ENCODE measurements around the gene SMIM22. TPM values are rescaled to one million over a fixed set of nuclear protein-coding genes. Genes with fewer than 3 reads are reported as not detected.

Gene SMIM22
- polyA plus RNA-seq, 1 experiment: not detected

GRCh38 chr16:4785758-4786433 lies 9.3 kb upstream of the SMIM22 start:
- ChIA-PET CTCF (interaction anchor here (0.6 kb wide), 1 partner anchor 14 kb away, joined by 4 read pairs; no protein-coding TSS in a partner anchor), POLR2A (no interaction called here)
- no peak for DNase-seq (ENCODE audit: low read depth)
- Histone ChIP-seq H3K4me3 (ENCODE audit: low read depth, low read length) (no peak overlapping the region), H3K27me3 (ENCODE audit: control insufficient read depth, insufficient read depth, low read length) (no peaks in the 10 kb centered on the region), H3K36me3 (ENCODE audit: control insufficient read depth, insufficient read depth, low read length) (no peaks in the 10 kb centered on the region)
- TF ChIP-seq CTCF (IDR thresholded peaks at IDR 0.05; ENCODE audit: insufficient read depth, low read depth, low read length): no peak

GRCh38 chr16:4787068-4787467 lies 8.1 kb upstream of the SMIM22 start:
- no peak for DNase-seq (ENCODE audit: low read depth)
- no peaks in the 10 kb centered on the region for H3K27me3 ChIP-seq (ENCODE audit: control insufficient read depth, insufficient read depth, low read length)
- H3K36me3 ChIP-seq (ENCODE audit: control insufficient read depth, insufficient read depth, low read length): no peaks in the 10 kb centered on the region
- ChIA-PET POLR2A (no interaction called here), CTCF (no interaction called here)
- no peak for TF ChIP-seq CTCF (IDR thresholded peaks at IDR 0.05; ENCODE audit: insufficient read depth, low read depth, low read length)
- H3K4me3 ChIP-seq (ENCODE audit: low read depth, low read length): no peak overlapping the region

GRCh38 chr16:4787627-4788482 lies 7.3 kb upstream of the SMIM22 start, which contains the start of gene SEPTIN12:
SEPTIN12 (minus strand) TSS chr16:4788345; CDS start chr16:4787645, 700 bp downstream.
- no peak for DNase-seq (ENCODE audit: low read depth)
- Histone ChIP-seq H3K36me3 (ENCODE audit: control insufficient read depth, insufficient read depth, low read length) (no peaks in the 10 kb centered on the region), H3K27me3 (ENCODE audit: control insufficient read depth, insufficient read depth, low read length) (no peaks in the 10 kb centered on the region), H3K4me3 (ENCODE audit: low read depth, low read length) (no peak within 1 kb of the TSS)
- ChIA-PET POLR2A (no interaction called here), CTCF (no interaction called here)
- no peak for TF ChIP-seq CTCF (IDR thresholded peaks at IDR 0.05; ENCODE audit: insufficient read depth, low read depth, low read length)

GRCh38 chr16:4788489-4788889 lies 6.7 kb upstream of the SMIM22 start:
- TF ChIP-seq CTCF (IDR thresholded peaks at IDR 0.05; ENCODE audit: insufficient read depth, low read depth, low read length): no peak
- Histone ChIP-seq H3K27me3 (ENCODE audit: control insufficient read depth, insufficient read depth, low read length) (no peaks in the 10 kb centered on the region), H3K4me3 (ENCODE audit: low read depth, low read length) (no peak overlapping the region), H3K36me3 (ENCODE audit: control insufficient read depth, insufficient read depth, low read length) (no peaks in the 10 kb centered on the region)
- CTCF ChIA-PET: no interaction called here
- no peak for DNase-seq (ENCODE audit: low read depth)
- POLR2A ChIA-PET: no interaction called here

- CTCF ChIA-PET: no interaction called here
- H3K4me3 ChIP-seq (ENCODE audit: low read depth, low read length): no peak overlapping the region
- H3K27me3 ChIP-seq (ENCODE audit: control insufficient read depth, insufficient read depth, low read length): no peaks in the 10 kb centered on the region
- POLR2A ChIA-PET: no interaction called here
- no peaks in the 10 kb centered on the region for H3K36me3 ChIP-seq (ENCODE audit: control insufficient read depth, insufficient read depth, low read length)
- TF ChIP-seq CTCF (IDR thresholded peaks at IDR 0.05; ENCODE audit: insufficient read depth, low read depth, low read length): no peak
- DNase-seq (ENCODE audit: low read depth): no peak
Measured at GRCh38 chr16:4788910-4789309, 6.3 kb upstream of the SMIM22 start.

All from BJ (cell line).